Memory B cell (primary cell): Measurements from ENCODE around the gene DDN.

Source experiments
- ATAC-seq: fragments of 150-1000 bp; cut with Tn5 transposase; 2 replicates; pipeline ENCODE4 v1.10.0; 2021; ENCODE audit warnings: low read depth, mild to moderate bottlenecking, moderate library complexity
- DNase-seq, 2 donors: peaks; one replicate each; pipeline ENCODE4 v3.0.0; 2022; ENCODE audit warnings: low spot score in 2 of 2
- H3K27ac Mint-ChIP-seq: one replicate; pipeline ENCODE4 v1.8.0; 2022; ENCODE audit warnings: mild to moderate bottlenecking, moderate library complexity, mixed read lengths
- H3K27me3 Mint-ChIP-seq: one replicate; pipeline ENCODE4 v1.8.0; 2022; ENCODE audit warnings: mixed read lengths
- H3K36me3 Mint-ChIP-seq: one replicate; pipeline ENCODE4 v1.8.0; 2022; ENCODE audit warnings: mild to moderate bottlenecking, mixed read lengths
- H3K4me1 Mint-ChIP-seq: one replicate; pipeline ENCODE4 v1.8.0; 2022; ENCODE audit warnings: mixed read lengths
- H3K4me3 Mint-ChIP-seq: one replicate; pipeline ENCODE4 v1.8.0; 2022; ENCODE audit warnings: mild to moderate bottlenecking, moderate library complexity, mixed read lengths
- H3K9me3 Mint-ChIP-seq: one replicate; pipeline ENCODE4 v1.8.0; 2022; ENCODE audit warnings: mixed read lengths

The DDN gene

GRCh38 chr12:48961801-48962200 lies 37.4 kb downstream of the DDN start:
- peaks cover 21% of the 10 kb centered on the region for H3K4me1 Mint-ChIP-seq
- DNase-seq = no peak
- H3K4me3 Mint-ChIP-seq = no peak overlapping the region
- no peak for ATAC-seq
- no peaks in the 10 kb centered on the region for H3K36me3 Mint-ChIP-seq
- H3K27me3 Mint-ChIP-seq = peaks cover 2% of the 10 kb centered on the region
- no peak overlapping the region for H3K27ac Mint-ChIP-seq
- no peaks in the 10 kb centered on the region for H3K9me3 Mint-ChIP-seq

- DNase-seq (no peak), ATAC-seq (no peak)
- H3K4me1 Mint-ChIP-seq = peaks cover 21% of the 10 kb centered on the region
- no peaks in the 10 kb centered on the region for H3K9me3 Mint-ChIP-seq
- H3K27ac Mint-ChIP-seq = no peak overlapping the region
- no peaks in the 10 kb centered on the region for H3K36me3 Mint-ChIP-seq
- peaks cover 2% of the 10 kb centered on the region for H3K27me3 Mint-ChIP-seq
- H3K4me3 Mint-ChIP-seq = no peak overlapping the region
Observed at GRCh38 chr12:48961331-48961730, 37.8 kb downstream of the DDN start.

DNA sequence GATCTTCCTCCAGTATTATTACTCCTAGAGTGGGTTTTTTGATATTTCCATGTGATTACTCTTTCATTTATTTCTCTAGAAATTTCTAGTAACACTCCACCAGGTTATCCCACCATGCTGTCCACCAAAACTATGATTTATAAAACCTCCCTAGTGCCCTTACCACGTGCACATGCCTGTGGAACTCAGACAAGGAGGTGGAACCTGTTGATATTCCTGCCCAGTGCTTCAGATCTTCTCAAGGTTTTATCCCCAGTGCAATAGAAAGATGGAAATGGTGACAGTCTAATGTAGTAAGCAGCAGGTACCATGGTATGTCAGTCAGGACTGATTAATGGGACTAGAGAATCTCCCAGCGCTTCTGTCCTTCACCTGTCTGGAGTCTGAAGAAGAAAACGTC lies 38.3 kb downstream of the DDN start:
- no peak for DNase-seq
- H3K27me3 Mint-ChIP-seq = peaks cover 2% of the 10 kb centered on the region
- no peaks in the 10 kb centered on the region for H3K9me3 Mint-ChIP-seq
- peaks cover 25% of the 10 kb centered on the region for H3K4me1 Mint-ChIP-seq
- no peak overlapping the region for H3K4me3 Mint-ChIP-seq
- no peak for ATAC-seq
- no peaks in the 10 kb centered on the region for H3K36me3 Mint-ChIP-seq
- no peak overlapping the region for H3K27ac Mint-ChIP-seq

DNA sequence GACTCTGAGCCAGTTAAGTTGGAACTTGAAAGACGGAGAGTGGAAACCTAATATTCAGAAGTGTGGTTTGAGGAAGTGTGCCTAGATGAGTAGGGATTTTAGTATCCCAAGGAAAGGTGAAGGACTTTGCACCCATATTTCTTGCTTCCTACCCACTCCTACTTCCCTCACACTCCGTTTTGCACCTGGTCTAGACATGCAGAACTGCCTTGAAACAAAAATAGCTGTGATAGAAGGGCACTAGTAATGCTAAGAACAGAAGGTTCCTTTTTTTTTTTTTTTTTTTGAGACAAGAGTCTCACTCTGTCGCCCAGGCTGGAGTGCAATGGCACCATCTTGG lies 41.2 kb downstream of the DDN start:
- ATAC-seq = peak; percentile 17
- H3K4me1 Mint-ChIP-seq = peaks cover 37% of the 10 kb centered on the region
- no peak for DNase-seq

GRCh38 chr12:48957141-48958048 lies 41.8 kb downstream of the DDN start, which contains the start of gene ARF3:
Gene ARF3 (minus strand): TSS chr12:48957487. CDS start chr12:48941095, 16,392 bp downstream.
- no peaks in the 10 kb centered on the region for H3K9me3 Mint-ChIP-seq

More for the DNA sequence above, 41.2 kb downstream of the DDN start:
- Mint-ChIP-seq H3K27ac (peak overlapping the region; percentile 96), H3K27me3 (peaks cover 2% of the 10 kb centered on the region), H3K9me3 (no peaks in the 10 kb centered on the region), H3K4me3 (peak overlapping the region; percentile 100), H3K36me3 (peaks cover 2% of the 10 kb centered on the region)

GRCh38 chr12:48956279-48957140 lies 42.7 kb downstream of the DDN start:
- DNase-seq (no peak), ATAC-seq (peak; percentile 4)
- Mint-ChIP-seq H3K9me3 (no peaks in the 10 kb centered on the region), H3K36me3 (peaks cover 8% of the 10 kb centered on the region), H3K27ac (peak overlapping the region; percentile 96), H3K4me3 (peak overlapping the region; percentile 100), H3K27me3 (peaks cover 2% of the 10 kb centered on the region), H3K4me1 (peaks cover 45% of the 10 kb centered on the region)

More at GRCh38 chr12:48957141-48958048, 41.8 kb downstream of the DDN start, which contains the start of gene ARF3:
- peaks cover 43% of the 10 kb centered on the region for H3K4me1 Mint-ChIP-seq
- H3K36me3 Mint-ChIP-seq = peaks cover 7% of the 10 kb centered on the region
- peak within 1 kb of the TSS; percentile 100 for H3K4me3 Mint-ChIP-seq
- peak; percentile 90 for ATAC-seq
- H3K27ac Mint-ChIP-seq = peak within 1 kb of the TSS; percentile 96
- H3K27me3 Mint-ChIP-seq = peaks cover 2% of the 10 kb centered on the region
- peak; percentile 83 to 90 for DNase-seq

DNA sequence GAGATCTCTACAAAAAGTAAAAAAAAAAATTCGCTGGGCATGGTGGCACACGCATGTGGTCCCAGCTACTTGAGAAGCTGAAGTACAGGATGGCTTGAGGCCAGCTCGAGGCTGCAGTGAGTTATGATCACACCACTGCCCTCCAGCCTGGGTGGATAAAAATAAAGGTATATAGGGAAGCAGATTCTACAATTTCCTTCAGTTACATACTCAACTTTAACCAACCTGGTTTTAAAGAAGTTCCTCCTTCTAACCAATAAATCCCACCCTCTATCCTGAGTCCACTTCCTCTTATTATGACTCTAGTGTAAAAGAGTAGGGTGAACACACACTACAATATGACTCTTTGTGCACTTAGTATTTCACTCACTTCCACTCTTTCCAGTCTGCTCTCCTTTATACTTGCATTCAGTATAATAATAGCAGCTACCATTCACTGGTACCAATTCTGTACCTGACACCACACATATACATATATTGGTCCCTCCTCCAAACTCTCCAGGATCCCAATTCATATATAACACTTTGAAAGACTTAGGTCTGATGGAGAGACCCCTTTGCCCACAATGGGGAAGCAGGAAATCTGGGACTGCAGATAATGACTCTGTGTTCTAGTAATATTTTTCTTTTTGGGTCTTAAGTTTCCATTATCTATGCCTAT lies 44.2 kb downstream of the DDN start:
- DNase-seq (no peak), ATAC-seq (peak; percentile 43)
- no peak overlapping the region for H3K27ac Mint-ChIP-seq
- H3K27me3 Mint-ChIP-seq = peaks cover 2% of the 10 kb centered on the region
- H3K9me3 Mint-ChIP-seq = no peaks in the 10 kb centered on the region
- H3K36me3 Mint-ChIP-seq = peaks cover 11% of the 10 kb centered on the region
- H3K4me3 Mint-ChIP-seq = peak overlapping the region; percentile 30
- peaks cover 45% of the 10 kb centered on the region for H3K4me1 Mint-ChIP-seq

- no peak overlapping the region for H3K27ac Mint-ChIP-seq
- ATAC-seq = no peak
- no peaks in the 10 kb centered on the region for H3K27me3 Mint-ChIP-seq
Observed at GRCh38 chr12:48954061-48954460, 45.1 kb downstream of the DDN start.

GRCh38 chr12:48952691-48953090 lies 46.5 kb downstream of the DDN start:
- H3K9me3 Mint-ChIP-seq = no peaks in the 10 kb centered on the region
- no peak for ATAC-seq
- H3K36me3 Mint-ChIP-seq = peaks cover 15% of the 10 kb centered on the region
- no peak for DNase-seq
- H3K27ac Mint-ChIP-seq = no peak overlapping the region
- no peak overlapping the region for H3K4me3 Mint-ChIP-seq
- no peaks in the 10 kb centered on the region for H3K27me3 Mint-ChIP-seq
- H3K4me1 Mint-ChIP-seq = peaks cover 43% of the 10 kb centered on the region

More at GRCh38 chr12:48954061-48954460, 45.1 kb downstream of the DDN start:
- Mint-ChIP-seq H3K9me3 (no peaks in the 10 kb centered on the region), H3K36me3 (peaks cover 11% of the 10 kb centered on the region), H3K4me3 (no peak overlapping the region), H3K4me1 (peaks cover 45% of the 10 kb centered on the region)
- DNase-seq = no peak

DNA sequence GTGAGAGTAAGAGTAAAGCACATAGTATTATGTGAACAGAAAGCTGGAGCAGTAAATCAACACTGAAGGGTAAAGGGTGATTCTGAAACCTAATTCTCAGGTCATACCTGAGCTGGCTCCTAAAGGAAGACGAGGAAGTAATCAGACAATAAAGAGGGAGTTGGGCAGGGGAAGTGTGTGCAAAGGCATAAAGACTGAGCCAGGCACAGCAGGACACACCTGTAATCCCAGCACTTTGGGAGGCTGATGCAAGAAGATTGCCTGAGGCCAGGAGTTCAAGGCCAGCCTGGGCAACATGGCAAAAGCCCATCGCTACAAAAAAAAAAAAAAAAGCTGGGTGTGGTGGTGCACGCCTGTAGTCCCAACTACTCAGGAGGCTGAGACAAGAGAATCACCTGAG lies 51.4 kb downstream of the DDN start:
- ATAC-seq (no peak), DNase-seq (no peak)
- Mint-ChIP-seq H3K4me3 (no peak overlapping the region), H3K36me3 (peaks cover 16% of the 10 kb centered on the region), H3K9me3 (no peaks in the 10 kb centered on the region), H3K27me3 (no peaks in the 10 kb centered on the region), H3K27ac (no peak overlapping the region), H3K4me1 (peaks cover 25% of the 10 kb centered on the region)

DNA sequence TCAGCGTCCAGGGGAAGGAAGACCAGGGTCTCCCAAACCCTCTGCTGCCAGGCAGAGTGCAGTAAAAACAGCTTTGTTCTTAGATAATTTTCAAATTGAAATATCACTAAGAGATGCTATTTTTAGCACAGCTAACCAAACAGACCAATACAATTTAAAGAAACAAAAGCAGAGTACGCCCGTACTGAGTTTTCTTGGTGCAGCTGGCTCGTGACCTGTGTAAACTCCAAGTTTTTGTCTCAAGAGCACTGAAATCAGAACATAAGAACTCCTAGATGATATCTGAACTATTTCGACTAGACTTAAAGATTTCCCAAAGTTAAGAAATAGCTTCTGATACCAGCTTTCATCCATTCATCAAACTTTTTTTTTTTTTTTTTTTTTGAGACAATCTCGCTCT lies 52.2 kb downstream of the DDN start:
- DNase-seq (no peak), ATAC-seq (no peak)
- Mint-ChIP-seq H3K4me1 (peaks cover 23% of the 10 kb centered on the region), H3K4me3 (no peak overlapping the region), H3K27me3 (no peaks in the 10 kb centered on the region), H3K27ac (no peak overlapping the region), H3K9me3 (no peaks in the 10 kb centered on the region), H3K36me3 (peaks cover 16% of the 10 kb centered on the region)

- Mint-ChIP-seq H3K9me3 (no peaks in the 10 kb centered on the region), H3K4me3 (no peak overlapping the region), H3K4me1 (peaks cover 23% of the 10 kb centered on the region), H3K36me3 (peaks cover 16% of the 10 kb centered on the region), H3K27ac (no peak overlapping the region), H3K27me3 (no peaks in the 10 kb centered on the region)
- no peak for ATAC-seq
- no peak for DNase-seq
Observed at GRCh38 chr12:48946205-48946604, 53.0 kb downstream of the DDN start.
